Lower leg skin (tissue), 3 donors: Measurements from ENCODE around the gene HEATR5A.

Experiments used
- CTCF ChIP-seq, 3 donors: fragments of 450-650 bp; IDR thresholded peaks; one replicate each; pipeline ENCODE4 v1.5.1; 2016; ENCODE audit warnings: antibody characterized with exemption in 3 of 3, mild to moderate bottlenecking in 3 of 3, moderate library complexity in 2 of 3
- POLR2A ChIP-seq, 2 donors: fragments of 450-650 bp; IDR thresholded peaks; one replicate each; pipeline ENCODE4 v1.6.1; 2016 to 2017; ENCODE audit warnings: antibody characterized with exemption in 2 of 2, mild to moderate bottlenecking in 1 of 2, moderate library complexity in 1 of 2

DNA sequence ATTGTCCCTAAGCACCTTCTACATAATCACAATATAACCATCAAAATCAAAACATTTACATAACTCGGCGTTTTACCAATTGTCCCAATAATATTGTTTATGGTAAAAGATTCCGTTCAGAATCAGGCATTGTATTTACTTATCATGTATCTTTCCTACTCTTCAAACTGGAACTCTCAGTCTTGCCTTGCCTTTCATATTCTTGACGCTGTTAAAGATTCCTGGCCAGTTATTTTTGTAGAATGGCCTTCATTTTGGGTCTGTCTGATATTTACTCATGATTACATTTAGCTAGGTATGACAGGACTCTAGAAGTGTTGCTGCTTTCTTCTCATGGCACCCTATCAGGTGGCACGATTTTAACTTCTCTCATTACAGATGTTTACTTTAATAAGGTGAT is 850 bp upstream of the HEATR5A start:
- TF ChIP-seq CTCF (IDR thresholded peaks at IDR 0.05) (no peak), POLR2A (IDR thresholded peaks at IDR 0.05) (no peak)
